H1 (cell line): ENCODE data around the gene MRPL40.

Source experiments
- BRCA1 ChIP-seq: IDR thresholded peaks from 2 replicates; pipeline ENCODE4 v1.6.1; 2012; ENCODE audit warnings: low read depth, low read length, improper control_type of control experiment
- CEBPB ChIP-seq: IDR thresholded peaks from 2 replicates; pipeline ENCODE4 v1.6.1; 2012; ENCODE audit warnings: low read depth, low read length
- EP300 ChIP-seq, 2 experiments: IDR thresholded peaks; 1 replicate in 1 of 2; 2 replicates in 1 of 2; pipeline ENCODE4 v1.6.1; 2011 to 2012; ENCODE audit warnings: low read depth in 2 of 2, low read length in 2 of 2, mild to moderate bottlenecking in 2 of 2, borderline replicate concordance in 1 of 2, inconsistent platforms in 1 of 2, moderate library complexity in 1 of 2
- HDAC2 ChIP-seq, 2 experiments: fragments of 300-600 bp in 1 of 2; sonication (generic) in 1 of 2; IDR thresholded peaks; 2 replicates each; pipeline ENCODE4 v1.6.1; 2011 to 2012; ENCODE audit warnings: low read depth in 2 of 2, low read length in 2 of 2, mild to moderate bottlenecking in 2 of 2, moderate library complexity in 2 of 2, borderline replicate concordance in 1 of 2, inconsistent platforms in 1 of 2
- POLR2A ChIP-seq, 2 experiments: IDR thresholded peaks; 1 replicate in 1 of 2; 2 replicates in 1 of 2; pipeline ENCODE4 v1.6.1; 2011; ENCODE audit warnings: low read depth in 2 of 2, low read length in 2 of 2, mild to moderate bottlenecking in 2 of 2; ENCODE audit errors: control extremely low read depth in 1 of 2
- RAD21 ChIP-seq, 2 experiments: IDR thresholded peaks in 1 of 2; conservative IDR thresholded peaks in 1 of 2; 2 replicates each; pipeline ENCODE4 v1.6.1; 2011; ENCODE audit warnings: low read depth in 2 of 2, low read length in 2 of 2, improper control_type of control experiment in 1 of 2, inconsistent platforms in 1 of 2, mild to moderate bottlenecking in 1 of 2, moderate library complexity in 1 of 2
- TAF1 ChIP-seq: IDR thresholded peaks from 2 replicates; pipeline ENCODE4 v1.6.1; 2011; ENCODE audit warnings: mild to moderate bottlenecking, low read depth, low read length
- YY1 ChIP-seq: IDR thresholded peaks from 2 replicates; pipeline ENCODE4 v1.6.1; 2011; ENCODE audit warnings: low read depth, mild to moderate bottlenecking, low read length
- ZNF274 ChIP-seq: IDR thresholded peaks from 2 replicates; pipeline ENCODE4 v1.7.0; 2012; ENCODE audit warnings: low read length, borderline replicate concordance; ENCODE audit errors: extremely low read depth
- TF ChIP-seq, protein P1 (sequence below), 3 experiments: IDR thresholded peaks; 1 replicate in 2 of 3; 2 replicates in 1 of 3; pipeline versions ENCODE4 v1.5.1 to v1.6.1; 2011; ENCODE audit warnings: low read length in 3 of 3, mild to moderate bottlenecking in 3 of 3, inconsistent platforms in 2 of 3, low read depth in 1 of 3, moderate library complexity in 1 of 3; ENCODE audit not compliant: insufficient read depth in 1 of 3; ENCODE audit errors: control extremely low read depth in 1 of 3
- TF ChIP-seq, protein P2 (sequence below): IDR thresholded peaks from 2 replicates; pipeline ENCODE4 v1.6.1; 2011; ENCODE audit warnings: low read depth, mild to moderate bottlenecking, low read length; ENCODE audit not compliant: insufficient read depth

DNA sequence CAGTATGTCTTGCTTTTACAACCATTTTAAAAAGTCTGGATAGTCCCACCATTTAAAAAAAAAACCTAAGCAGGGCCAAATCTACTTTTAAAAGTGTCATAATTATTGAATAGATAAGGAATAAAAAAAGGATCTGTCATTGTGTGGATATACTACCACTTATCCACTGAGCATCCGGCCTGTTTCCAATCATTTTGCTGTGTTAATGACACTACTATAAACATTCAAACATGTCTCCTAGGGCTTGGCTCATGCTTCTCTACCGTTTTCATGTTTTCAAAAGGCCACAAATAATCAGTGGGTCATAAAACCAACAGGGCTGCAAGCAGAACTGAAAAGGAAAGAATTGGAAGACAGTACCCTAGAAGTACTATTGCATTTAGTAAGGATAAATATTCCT lies 27.7 kb downstream of the MRPL40 start:
- TF ChIP-seq YY1 (no peak), CEBPB (no peak), POLR2A (IDR thresholded peaks at IDR 0.05; ENCODE audit: control extremely low read depth in 1 of 2, low read depth in 2 of 2, low read length in 2 of 2) (no peak), EP300 (IDR thresholded peaks at IDR 0.05; ENCODE audit: borderline replicate concordance in 1 of 2, low read depth in 2 of 2, low read length in 2 of 2) (no peak), TAF1 (no peak), RAD21 (IDR thresholded peaks at IDR 0.05 in 1 of 2, conservative IDR thresholded peaks at IDR 0.05 in 1 of 2; ENCODE audit: low read depth in 2 of 2, low read length in 2 of 2) (no peak), HDAC2 (IDR thresholded peaks at IDR 0.05; ENCODE audit: borderline replicate concordance in 1 of 2, low read depth in 2 of 2, low read length in 2 of 2) (no peak), ZNF274 (no peak), BRCA1 (no peak)
- TF ChIP-seq, protein P1, sequence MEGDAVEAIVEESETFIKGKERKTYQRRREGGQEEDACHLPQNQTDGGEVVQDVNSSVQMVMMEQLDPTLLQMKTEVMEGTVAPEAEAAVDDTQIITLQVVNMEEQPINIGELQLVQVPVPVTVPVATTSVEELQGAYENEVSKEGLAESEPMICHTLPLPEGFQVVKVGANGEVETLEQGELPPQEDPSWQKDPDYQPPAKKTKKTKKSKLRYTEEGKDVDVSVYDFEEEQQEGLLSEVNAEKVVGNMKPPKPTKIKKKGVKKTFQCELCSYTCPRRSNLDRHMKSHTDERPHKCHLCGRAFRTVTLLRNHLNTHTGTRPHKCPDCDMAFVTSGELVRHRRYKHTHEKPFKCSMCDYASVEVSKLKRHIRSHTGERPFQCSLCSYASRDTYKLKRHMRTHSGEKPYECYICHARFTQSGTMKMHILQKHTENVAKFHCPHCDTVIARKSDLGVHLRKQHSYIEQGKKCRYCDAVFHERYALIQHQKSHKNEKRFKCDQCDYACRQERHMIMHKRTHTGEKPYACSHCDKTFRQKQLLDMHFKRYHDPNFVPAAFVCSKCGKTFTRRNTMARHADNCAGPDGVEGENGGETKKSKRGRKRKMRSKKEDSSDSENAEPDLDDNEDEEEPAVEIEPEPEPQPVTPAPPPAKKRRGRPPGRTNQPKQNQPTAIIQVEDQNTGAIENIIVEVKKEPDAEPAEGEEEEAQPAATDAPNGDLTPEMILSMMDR (IDR thresholded peaks at IDR 0.05; ENCODE audit: control extremely low read depth in 1 of 3, insufficient read depth in 1 of 3, low read depth in 1 of 3, low read length in 3 of 3): no peak
- TF ChIP-seq, protein P2, sequence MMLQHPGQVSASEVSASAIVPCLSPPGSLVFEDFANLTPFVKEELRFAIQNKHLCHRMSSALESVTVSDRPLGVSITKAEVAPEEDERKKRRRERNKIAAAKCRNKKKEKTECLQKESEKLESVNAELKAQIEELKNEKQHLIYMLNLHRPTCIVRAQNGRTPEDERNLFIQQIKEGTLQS: no peak
